Embryonic facial prominence (tissue), 1 donor: ENCODE results near the gene ATRN.

Experiments used
- DNase-seq: peaks from one replicate; pipeline ENCODE4 v3.0.0-alpha.2; 2016; ENCODE audit errors: extremely low spot score

ATRN gene

GRCh38 chr20:3674995-3675900, 204.4 kb downstream of the ATRN start:
- DNase-seq, result no peak

GRCh38 chr20:3677733-3678132, 206.9 kb downstream of the ATRN start:
- DNase-seq, result no peak

GRCh38 chr20:3678198-3678597, 207.4 kb downstream of the ATRN start:
- DNase-seq, result no peak

DNA sequence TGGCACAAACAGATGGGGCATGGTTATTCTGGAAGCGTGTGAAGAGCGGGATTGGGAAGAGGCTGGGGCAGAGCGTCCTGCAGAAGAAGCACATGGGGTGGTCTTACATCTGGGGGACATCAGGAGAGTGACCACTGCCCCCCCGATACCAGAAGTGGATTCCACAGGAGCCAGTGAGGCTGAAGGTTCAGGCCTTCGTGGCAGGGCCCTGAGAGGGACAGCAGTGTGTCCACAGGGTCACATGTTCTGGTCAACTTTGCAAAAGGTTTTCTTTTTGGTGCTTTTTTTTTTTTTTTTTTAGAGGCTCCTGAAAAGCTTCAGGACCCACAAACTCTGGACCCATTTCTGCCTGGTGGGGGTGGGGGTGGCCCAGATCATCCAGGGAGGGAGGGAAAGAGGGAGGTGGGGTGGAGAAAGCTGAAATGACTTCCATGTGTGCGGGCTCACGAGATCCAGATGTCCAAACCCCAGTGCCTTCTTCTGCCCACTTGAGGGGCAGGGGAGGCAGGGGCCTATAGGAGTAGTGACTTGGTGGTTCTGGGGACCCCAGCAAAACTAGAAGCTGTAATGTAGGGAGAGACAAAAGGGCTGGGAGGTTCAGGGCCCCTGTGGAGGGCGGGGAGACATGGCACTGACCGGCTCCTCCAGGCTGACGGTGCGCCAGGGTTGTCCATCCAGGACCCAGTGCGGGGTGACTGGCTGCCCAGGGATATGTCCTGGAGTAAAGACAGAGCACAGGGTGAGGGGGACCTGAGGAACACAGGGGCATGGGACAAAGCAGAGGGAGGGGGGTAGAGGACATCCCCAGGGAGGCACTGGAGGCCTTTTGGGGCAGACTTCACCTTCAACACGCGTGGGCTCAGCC, 208.3 kb downstream of the ATRN start:
- no peak for DNase-seq

- no peak for DNase-seq
Observed at GRCh38 chr20:3679749-3680700, 209.2 kb downstream of the ATRN start.

DNA sequence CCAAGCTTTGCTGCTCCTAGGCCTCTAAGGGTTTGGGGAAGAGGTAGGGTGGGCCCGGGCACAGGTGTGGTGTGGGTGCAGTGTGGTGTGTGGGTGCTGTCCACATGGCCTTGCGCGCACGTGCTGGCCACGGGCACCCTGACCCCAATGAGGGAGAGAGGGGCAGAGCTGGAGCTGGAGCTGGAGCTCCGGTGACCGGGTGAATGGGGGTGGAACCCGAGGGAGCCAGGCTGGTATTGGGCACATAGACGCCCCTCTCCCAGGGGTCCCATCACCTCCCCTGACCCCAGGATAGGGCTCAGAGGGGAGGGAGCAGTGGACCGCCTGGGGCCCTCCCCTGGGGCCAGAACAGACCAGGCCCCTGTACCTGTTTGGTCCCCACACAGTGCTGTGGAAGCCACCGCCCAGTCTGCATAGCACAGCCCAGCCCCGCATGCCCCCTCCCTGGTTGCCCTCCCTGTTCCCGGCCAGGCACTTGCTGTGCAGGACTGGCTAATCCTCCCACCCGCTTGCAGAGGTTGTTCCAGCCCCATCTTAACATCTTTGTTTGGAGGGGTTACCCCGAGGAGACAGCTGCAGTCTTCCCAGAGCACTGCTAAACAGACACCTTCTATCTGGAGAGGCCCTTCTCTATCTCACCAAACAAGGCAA, 210.0 kb downstream of the ATRN start:
- no peak for DNase-seq

GRCh38 chr20:3681352-3681930, 210.6 kb downstream of the ATRN start:
- DNase-seq, result no peak

- no peak for DNase-seq
Observed at GRCh38 chr20:3681931-3682781, 211.3 kb downstream of the ATRN start, which contains the start of gene ADAM33. Gene ADAM33 (minus strand): TSS chr20:3682010. CDS start chr20:3682004, 6 bp downstream.

GRCh38 chr20:3685341-3685740, 214.5 kb downstream of the ATRN start:
- no peak for DNase-seq

- no peak for DNase-seq
Observed at GRCh38 chr20:3686421-3686820, 215.6 kb downstream of the ATRN start.

GRCh38 chr20:3686867-3687321, 216.1 kb downstream of the ATRN start:
- peak; percentile 27 for DNase-seq

DNA sequence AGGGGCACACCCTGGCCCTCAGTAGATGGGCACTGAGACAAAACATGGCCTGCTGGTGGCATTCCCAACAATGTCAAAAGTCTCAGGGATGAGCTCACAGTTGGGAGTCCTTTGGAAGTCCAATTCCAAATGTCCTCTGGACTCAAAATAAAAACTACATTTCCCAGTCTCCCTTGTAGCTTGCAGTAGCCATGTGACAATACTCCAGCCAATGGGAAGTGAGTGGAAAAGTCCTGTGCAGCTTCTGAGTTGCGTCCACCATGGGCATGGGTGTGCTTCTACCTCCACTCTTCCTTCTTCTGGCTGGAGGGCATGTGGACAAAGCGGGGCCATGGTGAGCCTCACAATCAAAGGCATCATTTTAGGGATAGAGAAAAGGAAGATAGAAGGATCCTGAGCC, 216.8 kb downstream of the ATRN start:
- no peak for DNase-seq

GRCh38 chr20:3689978-3690377, 219.2 kb downstream of the ATRN start:
- DNase-seq, result no peak

- DNase-seq, result no peak
Observed at GRCh38 chr20:3690413-3690812, 219.6 kb downstream of the ATRN start.

DNA sequence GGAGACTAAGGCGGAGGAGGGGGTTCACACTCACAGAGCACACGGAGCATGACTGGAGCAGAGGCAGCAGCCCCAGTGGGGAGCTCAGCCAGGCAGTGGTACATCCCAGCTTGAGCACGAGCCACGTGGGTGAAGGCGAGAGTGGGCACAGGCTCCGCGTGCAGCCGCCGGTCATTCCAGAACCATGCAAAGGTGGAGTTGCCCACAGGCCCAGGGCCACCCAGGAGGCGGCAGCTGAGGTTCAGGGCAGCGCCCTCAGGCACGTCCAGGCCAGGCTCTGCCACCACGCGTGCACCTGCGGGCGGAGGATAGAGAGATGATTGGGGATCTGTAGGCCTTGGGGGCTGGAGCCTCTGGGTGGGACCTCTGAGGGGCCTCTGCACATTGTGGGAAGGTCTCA, 220.5 kb downstream of the ATRN start:
- no peak for DNase-seq

GRCh38 chr20:3691897-3692296, 221.1 kb downstream of the ATRN start:
- DNase-seq, result no peak

DNA sequence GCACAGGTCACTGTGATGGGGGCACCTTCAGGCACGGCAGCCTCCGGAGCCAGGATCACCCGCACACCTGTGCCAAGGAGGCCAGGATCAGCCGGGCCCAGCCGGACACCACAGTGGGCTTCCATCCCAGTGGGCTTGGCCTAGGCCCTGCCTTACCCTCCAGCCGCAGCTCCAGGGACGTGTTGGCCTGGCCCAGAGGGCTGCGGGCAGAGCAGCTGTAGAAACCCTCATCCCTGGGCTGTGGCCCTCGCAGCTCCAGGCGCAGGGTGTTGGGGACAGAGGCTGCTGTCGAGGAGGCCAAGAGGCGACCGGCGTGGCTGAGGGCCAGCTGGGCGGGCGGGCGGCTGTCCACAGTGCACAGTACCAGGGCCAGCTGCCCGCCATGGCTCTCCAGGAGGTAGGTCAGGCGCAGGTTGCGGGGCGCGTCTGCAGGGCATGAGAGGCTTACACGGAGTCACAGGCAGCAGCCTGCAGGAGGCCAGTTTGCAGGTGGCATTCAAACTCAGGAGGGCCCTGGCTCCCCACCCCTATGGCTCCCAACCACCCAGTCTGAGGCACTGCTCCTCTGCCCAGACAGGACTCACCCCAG, 222.0 kb downstream of the ATRN start:
- DNase-seq, result no peak

- no peak for DNase-seq
Observed at GRCh38 chr20:3693376-3693775, 222.6 kb downstream of the ATRN start.

GRCh38 chr20:3694864-3695263, 224.0 kb downstream of the ATRN start:
- no peak for DNase-seq
